ENCODE data around the gene KRTAP19-6.

DNA sequence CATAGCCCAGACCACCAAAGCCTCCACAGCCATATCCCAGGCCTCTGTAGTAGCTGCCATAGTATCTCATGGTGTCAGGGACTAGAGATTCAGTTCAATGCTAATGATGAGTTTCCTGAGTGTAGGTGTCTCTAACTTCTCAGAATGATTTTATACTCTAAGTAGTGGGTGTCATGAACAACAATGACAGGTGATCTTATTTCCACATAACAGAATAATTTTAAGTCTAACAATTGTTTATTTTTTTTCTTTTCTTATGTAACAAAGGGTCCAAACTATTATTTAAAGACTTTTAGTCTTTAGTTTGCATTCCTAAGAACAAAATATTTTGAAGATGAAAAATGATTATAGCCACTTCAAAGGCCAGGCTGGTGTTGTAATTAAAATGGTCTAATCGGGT is at the start of gene KRTAP19-6:
- TF ChIP-seq SIN3A (IDR thresholded peaks at IDR 0.05; ENCODE audit: borderline replicate concordance in 2 of 2, control insufficient read depth in 1 of 2, low read depth in 2 of 2, low read length in 2 of 2) (no peak), RAD51 (IDR thresholded peaks at IDR 0.05; ENCODE audit: borderline replicate concordance, low read depth) (no peak), CBFA2T3 (IDR thresholded peaks at IDR 0.05) (no peak), TEAD1 (CRISPR knock-in tag; IDR thresholded peaks at IDR 0.05) (no peak)
- TF ChIP-seq, protein P1, sequence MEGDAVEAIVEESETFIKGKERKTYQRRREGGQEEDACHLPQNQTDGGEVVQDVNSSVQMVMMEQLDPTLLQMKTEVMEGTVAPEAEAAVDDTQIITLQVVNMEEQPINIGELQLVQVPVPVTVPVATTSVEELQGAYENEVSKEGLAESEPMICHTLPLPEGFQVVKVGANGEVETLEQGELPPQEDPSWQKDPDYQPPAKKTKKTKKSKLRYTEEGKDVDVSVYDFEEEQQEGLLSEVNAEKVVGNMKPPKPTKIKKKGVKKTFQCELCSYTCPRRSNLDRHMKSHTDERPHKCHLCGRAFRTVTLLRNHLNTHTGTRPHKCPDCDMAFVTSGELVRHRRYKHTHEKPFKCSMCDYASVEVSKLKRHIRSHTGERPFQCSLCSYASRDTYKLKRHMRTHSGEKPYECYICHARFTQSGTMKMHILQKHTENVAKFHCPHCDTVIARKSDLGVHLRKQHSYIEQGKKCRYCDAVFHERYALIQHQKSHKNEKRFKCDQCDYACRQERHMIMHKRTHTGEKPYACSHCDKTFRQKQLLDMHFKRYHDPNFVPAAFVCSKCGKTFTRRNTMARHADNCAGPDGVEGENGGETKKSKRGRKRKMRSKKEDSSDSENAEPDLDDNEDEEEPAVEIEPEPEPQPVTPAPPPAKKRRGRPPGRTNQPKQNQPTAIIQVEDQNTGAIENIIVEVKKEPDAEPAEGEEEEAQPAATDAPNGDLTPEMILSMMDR (IDR thresholded peaks at IDR 0.05 in 2 of 3, conservative IDR thresholded peaks at IDR 0.05 in 1 of 3; ENCODE audit: insufficient read depth in 2 of 3, low read depth in 1 of 3, low read length in 3 of 3), result no peak

Data from K562 (cell line).